GM19043 (cell line): ENCODE measurements around the gene HMGXB4.

Experiments
- ATAC-seq: cut with Tn5 transposase; IDR thresholded peaks from one replicate; pipeline ENCODE4 v1.9.1; 2021; ENCODE audit warnings: low read depth; ENCODE audit not compliant: unreplicated experiment

The HMGXB4 gene

GRCh38 chr22:35308480-35309021 is 51.3 kb downstream of the HMGXB4 start:
- ATAC-seq, result peak; percentile 38

GRCh38 chr22:35310556-35311550 is 53.6 kb downstream of the HMGXB4 start:
- ATAC-seq, result no peak

- no peak for ATAC-seq
These were observed 54.3 kb downstream of the HMGXB4 start for GRCh38 chr22:35311551-35311999.

GRCh38 chr22:35312198-35313059 is 55.1 kb downstream of the HMGXB4 start:
- ATAC-seq, result no peak

GRCh38 chr22:35313311-35314121 is 56.2 kb downstream of the HMGXB4 start:
- ATAC-seq, result no peak

- no peak for ATAC-seq
These were observed 57.1 kb downstream of the HMGXB4 start for GRCh38 chr22:35314161-35314942.

GRCh38 chr22:35315141-35315854 is 58.0 kb downstream of the HMGXB4 start:
- no peak for ATAC-seq

GRCh38 chr22:35315855-35316745 is 58.8 kb downstream of the HMGXB4 start:
- ATAC-seq, result no peak

- no peak for ATAC-seq
These were observed 59.5 kb downstream of the HMGXB4 start for GRCh38 chr22:35316751-35317150.

GRCh38 chr22:35317680-35318290 is 60.5 kb downstream of the HMGXB4 start:
- no peak for ATAC-seq

GRCh38 chr22:35318346-35319215 is 61.3 kb downstream of the HMGXB4 start:
- no peak for ATAC-seq

- no peak for ATAC-seq
These were observed 62.1 kb downstream of the HMGXB4 start for GRCh38 chr22:35319244-35319985.

- no peak for ATAC-seq
These were observed 64.8 kb downstream of the HMGXB4 start for GRCh38 chr22:35322126-35322525.

GRCh38 chr22:35322893-35323292 is 65.6 kb downstream of the HMGXB4 start:
- no peak for ATAC-seq

GRCh38 chr22:35323305-35323704 is 66.0 kb downstream of the HMGXB4 start:
- no peak for ATAC-seq

GRCh38 chr22:35324067-35324466 is 66.8 kb downstream of the HMGXB4 start:
- no peak for ATAC-seq
